HUES48 (cell line): ENCODE results near the gene MRPL50.

ENCODE experiments used
- H3K27ac ChIP-seq: one replicate; pipeline ENCODE4 v1.7.0; 2013; ENCODE audit warnings: low read depth, low read length, inconsistent platforms
- H3K27me3 ChIP-seq: 2 replicates; pipeline ENCODE4 v1.6.1; 2013; ENCODE audit warnings: mild to moderate bottlenecking, low read length; ENCODE audit not compliant: control insufficient read depth, insufficient read depth
- H3K36me3 ChIP-seq: 2 replicates; pipeline ENCODE4 v1.6.1; 2013; ENCODE audit warnings: low read length; ENCODE audit not compliant: control insufficient read depth, insufficient read depth
- H3K4me1 ChIP-seq: 2 replicates; pipeline ENCODE4 v1.6.1; 2013; ENCODE audit warnings: mild to moderate bottlenecking, low read length; ENCODE audit not compliant: control insufficient read depth, insufficient read depth
- H3K4me3 ChIP-seq: 2 replicates; pipeline ENCODE4 v1.5.1; 2013; ENCODE audit warnings: mild to moderate bottlenecking, low read depth, low read length
- H3K9ac ChIP-seq: 2 replicates; pipeline ENCODE4 v1.6.1; 2013; ENCODE audit warnings: mild to moderate bottlenecking, low read depth, low read length, moderate library complexity
- H3K9me3 ChIP-seq: 2 replicates; pipeline ENCODE4 v1.6.1; 2013; ENCODE audit warnings: low read length; ENCODE audit not compliant: control insufficient read depth, insufficient read depth

MRPL50 gene

DNA sequence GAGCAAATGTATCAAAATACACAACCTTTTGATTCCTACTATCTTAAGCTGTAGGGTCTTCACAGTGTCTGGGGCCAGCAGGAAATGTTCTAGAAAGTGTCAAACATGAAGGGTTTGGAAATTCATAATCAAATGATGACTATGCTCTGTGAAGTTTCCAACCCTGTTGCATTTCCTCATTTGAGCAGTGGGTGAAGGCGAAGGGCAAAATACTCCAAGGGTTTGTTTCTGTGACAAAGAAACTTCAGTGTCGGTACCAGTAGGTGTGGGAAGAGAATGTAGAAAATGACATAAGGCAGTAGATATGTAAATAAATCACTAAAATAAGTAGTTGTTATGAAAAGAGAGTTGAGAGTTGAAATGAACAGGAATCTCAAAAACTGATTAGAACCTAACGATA is 36.6 kb upstream of the MRPL50 start:
- Histone ChIP-seq H3K27me3 (no peaks in the 10 kb centered on the region), H3K9ac (no peak overlapping the region)

GRCh38 chr9:101433229-101433628 is 34.8 kb upstream of the MRPL50 start:
- Histone ChIP-seq H3K9me3 (no peaks in the 10 kb centered on the region), H3K9ac (no peak overlapping the region), H3K27me3 (no peaks in the 10 kb centered on the region), H3K27ac (no peak overlapping the region), H3K4me3 (no peak overlapping the region), H3K4me1 (no peaks in the 10 kb centered on the region), H3K36me3 (no peaks in the 10 kb centered on the region)

More for the DNA sequence above, 36.6 kb upstream of the MRPL50 start:
- Histone ChIP-seq H3K4me3 (no peak overlapping the region), H3K9me3 (no peaks in the 10 kb centered on the region), H3K4me1 (no peaks in the 10 kb centered on the region), H3K36me3 (no peaks in the 10 kb centered on the region), H3K27ac (no peak overlapping the region)

- H3K27ac ChIP-seq: no peak overlapping the region
- H3K4me3 ChIP-seq: no peak overlapping the region
- H3K36me3 ChIP-seq: no peaks in the 10 kb centered on the region
- H3K27me3 ChIP-seq: no peaks in the 10 kb centered on the region
- no peak overlapping the region for H3K9ac ChIP-seq
- no peaks in the 10 kb centered on the region for H3K9me3 ChIP-seq
- H3K4me1 ChIP-seq: no peaks in the 10 kb centered on the region
These were observed 34.3 kb upstream of the MRPL50 start for GRCh38 chr9:101432740-101433139.

GRCh38 chr9:101432171-101432570 is 33.8 kb upstream of the MRPL50 start:
- H3K4me3 ChIP-seq: no peak overlapping the region
- H3K27me3 ChIP-seq: no peaks in the 10 kb centered on the region
- H3K9ac ChIP-seq: no peak overlapping the region
- H3K9me3 ChIP-seq: no peaks in the 10 kb centered on the region
- no peaks in the 10 kb centered on the region for H3K4me1 ChIP-seq
- no peak overlapping the region for H3K27ac ChIP-seq
- H3K36me3 ChIP-seq: no peaks in the 10 kb centered on the region

GRCh38 chr9:101429736-101430135 is 31.3 kb upstream of the MRPL50 start:
- H3K9me3 ChIP-seq: no peaks in the 10 kb centered on the region
- H3K27me3 ChIP-seq: no peaks in the 10 kb centered on the region
- no peak overlapping the region for H3K9ac ChIP-seq
- H3K4me1 ChIP-seq: no peaks in the 10 kb centered on the region
- H3K4me3 ChIP-seq: no peak overlapping the region
- no peaks in the 10 kb centered on the region for H3K36me3 ChIP-seq
- H3K27ac ChIP-seq: no peak overlapping the region

GRCh38 chr9:101428909-101429308 is 30.5 kb upstream of the MRPL50 start:
- Histone ChIP-seq H3K27ac (no peak overlapping the region), H3K4me3 (no peak overlapping the region), H3K36me3 (no peaks in the 10 kb centered on the region), H3K27me3 (no peaks in the 10 kb centered on the region), H3K4me1 (no peaks in the 10 kb centered on the region), H3K9me3 (no peaks in the 10 kb centered on the region), H3K9ac (no peak overlapping the region)

DNA sequence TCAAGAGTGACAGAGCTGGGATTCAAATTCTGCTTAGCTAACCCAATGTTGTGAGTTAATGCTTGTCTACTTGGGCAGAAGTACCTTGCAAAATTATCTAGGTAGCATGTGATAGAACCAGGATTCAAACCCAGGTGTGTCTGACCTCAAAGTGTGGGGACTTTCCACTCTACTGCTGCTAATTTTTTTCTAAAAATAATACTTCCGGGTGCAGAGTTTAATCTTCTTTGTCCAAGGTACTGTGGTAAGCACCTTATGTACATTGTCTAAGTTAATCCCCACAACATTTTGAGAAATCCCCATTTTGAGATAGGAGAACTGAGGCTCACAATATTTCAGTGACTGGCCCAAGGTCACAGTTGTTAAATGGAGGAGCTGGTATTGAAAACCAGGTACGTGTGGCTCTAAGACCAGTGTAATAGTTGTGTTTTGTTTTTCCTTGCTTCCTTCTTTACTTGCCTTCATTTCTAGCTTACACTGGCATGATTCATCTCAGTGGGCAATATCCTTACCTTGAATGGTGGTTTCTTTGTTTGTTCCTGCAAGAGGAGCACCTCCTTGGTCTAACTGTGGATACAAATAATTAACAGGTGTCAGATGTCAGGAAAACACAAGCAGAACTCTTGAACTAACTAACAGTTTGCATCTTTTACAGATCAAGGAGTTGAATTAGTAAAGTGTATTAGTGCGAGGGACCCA is 29.7 kb upstream of the MRPL50 start:
- Histone ChIP-seq H3K27ac (no peak overlapping the region), H3K9ac (no peak overlapping the region), H3K9me3 (no peaks in the 10 kb centered on the region), H3K4me1 (no peaks in the 10 kb centered on the region), H3K27me3 (no peaks in the 10 kb centered on the region), H3K4me3 (no peak overlapping the region), H3K36me3 (no peaks in the 10 kb centered on the region)

DNA sequence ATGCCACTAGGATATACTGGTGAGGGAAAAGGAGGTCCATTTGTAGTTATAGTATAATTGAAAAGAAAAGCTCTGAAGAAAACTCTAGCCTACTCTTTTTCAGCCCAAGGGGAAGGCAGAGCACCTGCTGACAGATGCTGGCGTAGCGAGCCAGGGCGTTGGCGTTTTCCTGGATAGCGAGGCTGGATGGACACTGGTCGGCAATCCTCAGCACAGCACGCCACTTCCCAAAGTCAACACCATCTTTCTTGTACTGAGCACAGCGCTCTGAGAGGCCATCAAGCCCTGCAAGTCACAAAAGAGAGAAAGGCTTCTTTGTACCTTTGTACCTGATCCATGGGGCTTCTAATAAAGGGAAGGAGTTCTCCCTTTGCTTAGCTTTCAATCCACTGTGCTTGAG is 28.9 kb upstream of the MRPL50 start:
- Histone ChIP-seq H3K27me3 (no peaks in the 10 kb centered on the region), H3K4me3 (no peak overlapping the region), H3K9me3 (no peaks in the 10 kb centered on the region), H3K36me3 (no peaks in the 10 kb centered on the region), H3K27ac (no peak overlapping the region), H3K4me1 (no peaks in the 10 kb centered on the region), H3K9ac (no peak overlapping the region)

DNA sequence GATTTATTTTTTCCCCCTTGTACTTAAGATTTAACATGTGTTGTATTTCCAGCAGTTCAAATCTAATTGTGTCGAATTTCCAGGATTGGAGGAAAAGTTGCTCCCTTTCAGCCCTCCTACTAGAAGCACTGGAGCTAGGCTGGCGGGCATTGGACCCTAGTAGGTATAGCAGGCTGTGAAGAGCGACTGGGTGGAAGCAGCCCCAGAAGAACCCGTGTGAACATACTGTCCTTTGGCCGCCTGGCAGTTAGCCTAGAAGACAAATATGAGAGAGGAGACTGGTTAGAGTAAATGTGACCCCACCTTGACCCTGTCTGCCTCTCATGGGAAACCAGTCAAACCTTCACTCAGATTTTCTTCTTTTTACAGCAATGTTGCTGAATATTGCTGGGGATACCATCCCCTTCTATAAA is 23.2 kb upstream of the MRPL50 start:
- no peak overlapping the region for H3K9ac ChIP-seq
- H3K4me1 ChIP-seq: no peaks in the 10 kb centered on the region
- H3K27me3 ChIP-seq: no peaks in the 10 kb centered on the region
- no peak overlapping the region for H3K27ac ChIP-seq
- H3K36me3 ChIP-seq: no peaks in the 10 kb centered on the region
- H3K9me3 ChIP-seq: no peaks in the 10 kb centered on the region
- H3K4me3 ChIP-seq: no peak overlapping the region

DNA sequence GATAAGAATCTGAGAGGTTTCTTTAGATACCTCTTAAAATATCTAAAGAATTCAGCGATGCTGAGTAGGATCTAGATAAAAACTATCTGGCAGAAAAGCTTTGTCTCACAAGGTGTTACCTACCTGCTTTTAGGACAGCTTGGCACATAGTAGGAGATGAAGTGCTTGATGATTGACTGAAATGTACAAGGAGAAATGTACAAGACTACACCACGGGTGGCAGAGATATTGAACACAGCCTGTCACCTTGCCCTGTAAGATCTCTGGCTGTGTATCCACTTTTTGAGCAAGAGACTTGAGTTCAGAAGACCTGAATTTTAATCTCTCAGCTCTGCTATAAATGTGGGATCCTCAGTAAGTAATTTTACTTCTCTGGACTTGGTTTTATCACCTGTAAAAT is 21.4 kb upstream of the MRPL50 start:
- H3K27ac ChIP-seq: no peak overlapping the region
- no peaks in the 10 kb centered on the region for H3K27me3 ChIP-seq
- H3K36me3 ChIP-seq: no peaks in the 10 kb centered on the region
- no peaks in the 10 kb centered on the region for H3K4me1 ChIP-seq
- no peak overlapping the region for H3K4me3 ChIP-seq
- H3K9ac ChIP-seq: no peak overlapping the region
- no peaks in the 10 kb centered on the region for H3K9me3 ChIP-seq

- Histone ChIP-seq H3K27ac (no peak overlapping the region), H3K9me3 (no peaks in the 10 kb centered on the region), H3K4me3 (no peak overlapping the region), H3K27me3 (no peaks in the 10 kb centered on the region), H3K4me1 (no peaks in the 10 kb centered on the region), H3K36me3 (no peaks in the 10 kb centered on the region), H3K9ac (no peak overlapping the region)
These were observed 20.4 kb upstream of the MRPL50 start for GRCh38 chr9:101418518-101419430.
